WTC11 (cell line): Measurements from ENCODE around the gene AFAP1L1. TPM values are rescaled to one million over a fixed set of nuclear protein-coding genes. Genes with fewer than 3 reads are reported as not detected.

Experiments used
- ATAC-seq: fragments of 200-7000 bp; cut with Tn5 transposase; 2 replicates; pipeline ENCODE4 v1.10.0; 2021; ENCODE audit warnings: mild to moderate bottlenecking, moderate library complexity
- CTCF ChIA-PET: fragments of 300-600 bp; sonication (Branson Sonifier 250); formaldehyde crosslinking; loops from one replicate; lab custom pipeline; 2021; ENCODE audit warnings: antibody characterized with exemption; lab: Charles Lee
- POLR2A ChIA-PET: fragments of 350-600 bp; sonication (Branson Sonifier 250); formaldehyde crosslinking; loops from one replicate; lab custom pipeline; 2021; ENCODE audit warnings: antibody characterized with exemption; lab: Charles Lee
- DNase-seq: peaks from one replicate; pipeline ENCODE4 v3.0.0; 2021; ENCODE audit warnings: low spot score
- H3K27ac Mint-ChIP-seq: 2 replicates; pipeline ENCODE4 v1.8.0; 2021; ENCODE audit warnings: mixed read lengths
- H3K27me3 Mint-ChIP-seq: 2 replicates; pipeline ENCODE4 v1.8.0; 2021; ENCODE audit warnings: low read depth, mild to moderate bottlenecking, moderate library complexity, mixed read lengths
- H3K36me3 Mint-ChIP-seq: 2 replicates; pipeline ENCODE4 v1.8.0; 2021; ENCODE audit warnings: mixed read lengths
- H3K4me1 Mint-ChIP-seq: 2 replicates; pipeline ENCODE4 v1.8.0; 2022; ENCODE audit warnings: mixed read lengths
- H3K4me3 Mint-ChIP-seq: 2 replicates; pipeline ENCODE4 v1.8.0; 2021; ENCODE audit warnings: mild to moderate bottlenecking, moderate library complexity, mixed read lengths
- H3K9me3 Mint-ChIP-seq: 2 replicates; pipeline ENCODE4 v1.8.0; 2021; ENCODE audit warnings: mixed read lengths
- AR ChIP-seq: fragments of 250-450 bp; sonication (Bioruptor Pico); IDR thresholded peaks from 2 replicates; pipeline ENCODE4 v1.9.0; 2021; ENCODE audit warnings: mild to moderate bottlenecking
- FOXP1 ChIP-seq: sonication (generic); formaldehyde crosslinking; IDR thresholded peaks from 2 replicates; pipeline ENCODE4 v1.8.0; 2022; ENCODE audit warnings: missing genetic modification reagents, mild to moderate bottlenecking, moderate library complexity, borderline replicate concordance
- HMGXB4 ChIP-seq: sonication (generic); formaldehyde crosslinking; IDR thresholded peaks from 2 replicates; pipeline ENCODE4 v1.8.1; 2023; ENCODE audit warnings: mild to moderate bottlenecking, moderate library complexity, missing genetic modification reagents
- KAT7 ChIP-seq: sonication (generic); formaldehyde crosslinking; IDR thresholded peaks from 2 replicates; pipeline ENCODE4 v1.8.1; 2023; ENCODE audit warnings: missing genetic modification reagents, mild to moderate bottlenecking, borderline replicate concordance
- MAX ChIP-seq: sonication (generic); formaldehyde crosslinking; IDR thresholded peaks from 2 replicates; pipeline ENCODE4 v1.8.0; 2022; ENCODE audit warnings: mild to moderate bottlenecking, missing genetic modification reagents
- MYBL2 ChIP-seq: sonication (generic); formaldehyde crosslinking; IDR thresholded peaks from 2 replicates; pipeline ENCODE4 v1.8.1; 2023; ENCODE audit warnings: mild to moderate bottlenecking, moderate library complexity, missing genetic modification reagents
- NFATC4 ChIP-seq: fragments of 250-450 bp; sonication (Bioruptor Pico); IDR thresholded peaks from 2 replicates; pipeline ENCODE4 v1.9.0; 2021; ENCODE audit warnings: mild to moderate bottlenecking
- NR2C2 ChIP-seq: sonication (generic); formaldehyde crosslinking; IDR thresholded peaks from 2 replicates; pipeline ENCODE4 v1.8.0; 2022; ENCODE audit warnings: mild to moderate bottlenecking, missing genetic modification reagents
- ZNF121 ChIP-seq: sonication (generic); formaldehyde crosslinking; IDR thresholded peaks from 2 replicates; pipeline ENCODE4 v1.8.0; 2023; ENCODE audit warnings: missing genetic modification reagents
- ZNF138 ChIP-seq: sonication (generic); formaldehyde crosslinking; conservative IDR thresholded peaks from 2 replicates; pipeline ENCODE4 v1.8.1; 2022; ENCODE audit warnings: mild to moderate bottlenecking, moderate library complexity, missing genetic modification reagents
- ZNF263 ChIP-seq: sonication (generic); formaldehyde crosslinking; IDR thresholded peaks from 2 replicates; pipeline ENCODE4 v1.8.1; 2022; ENCODE audit warnings: low read depth, mild to moderate bottlenecking, moderate library complexity, missing genetic modification reagents
- total RNA-seq: library from RNA; stranded (reverse); gene quantifications from 3 replicates; pipeline ENCODE4 v1.2.3, GENCODE V29; 2021

Gene AFAP1L1
- total RNA-seq, 1 experiment from 2014 or later = 8.4 TPM

- DNase-seq = no peak
- H3K9me3 Mint-ChIP-seq = peaks cover 5% of the 10 kb centered on the region
- POLR2A ChIA-PET = no interaction called here
- H3K4me1 Mint-ChIP-seq = peaks cover 5% of the 10 kb centered on the region
- H3K4me3 Mint-ChIP-seq = no peak overlapping the region
- TF ChIP-seq KAT7 = no peak
- TF ChIP-seq FOXP1 = no peak
- TF ChIP-seq MAX = no peak
- TF ChIP-seq MYBL2 (CRISPR knock-in tag) = no peak
- no peak for TF ChIP-seq ZNF121 (CRISPR knock-in tag)
- TF ChIP-seq ZNF263 (CRISPR knock-in tag) = no peak
- TF ChIP-seq, all 79 proteins: peak for 0
- Mint-ChIP-seq H3K36me3 (no peaks in the 10 kb centered on the region), H3K27ac (no peak overlapping the region), H3K27me3 (no peaks in the 10 kb centered on the region)
- CTCF ChIA-PET = interaction anchor here (0.6 to 4.1 kb wide), 5 partner anchors 16 to 178 kb away, joined by 3 to 27 read pairs (median 5); no protein-coding TSS in a partner anchor
- no peak for ATAC-seq
Observed at GRCh38 chr5:149387081-149387631, 115.5 kb downstream of the AFAP1L1 start.

- H3K4me3 Mint-ChIP-seq = no peak overlapping the region
- no peaks in the 10 kb centered on the region for H3K27me3 Mint-ChIP-seq
- H3K36me3 Mint-ChIP-seq = no peaks in the 10 kb centered on the region
- no peak for TF ChIP-seq ZNF138
- TF ChIP-seq HMGXB4 (CRISPR knock-in tag) = no peak
- no peak for TF ChIP-seq AR (CRISPR knock-in tag)
- TF ChIP-seq NFATC4 (CRISPR knock-in tag) = no peak
- POLR2A ChIA-PET = no interaction called here
- CTCF ChIA-PET = interaction anchor here (0.6 to 4.1 kb wide), 5 partner anchors 17 to 177 kb away, joined by 3 to 27 read pairs (median 3); no protein-coding TSS in a partner anchor
- peaks cover 5% of the 10 kb centered on the region for H3K9me3 Mint-ChIP-seq
- H3K4me1 Mint-ChIP-seq = peaks cover 3% of the 10 kb centered on the region; the same call in 1 of the 2 replicates
- no peak overlapping the region for H3K27ac Mint-ChIP-seq
- DNase-seq (no peak), ATAC-seq (no peak)
Observed at GRCh38 chr5:149387982-149388381, 116.3 kb downstream of the AFAP1L1 start.

- Mint-ChIP-seq H3K27me3 (no peaks in the 10 kb centered on the region), H3K4me1 (peaks cover 3% of the 10 kb centered on the region; the same call in 1 of the 2 replicates), H3K9me3 (peaks cover 5% of the 10 kb centered on the region), H3K4me3 (no peak overlapping the region), H3K27ac (no peak overlapping the region), H3K36me3 (no peaks in the 10 kb centered on the region)
- DNase-seq = no peak
- no peak for TF ChIP-seq NR2C2
- no peak for ATAC-seq
- CTCF ChIA-PET = interaction anchor here (1.1 to 4.1 kb wide), 2 partner anchors 22 to 54 kb away, joined by 3 to 18 read pairs; no protein-coding TSS in a partner anchor
- POLR2A ChIA-PET = interaction anchor here (0.5 kb wide), 1 partner anchor 24 kb away, joined by 3 read pairs; no protein-coding TSS in a partner anchor
Observed at GRCh38 chr5:149388498-149389190, 117.0 kb downstream of the AFAP1L1 start.
